GM19328 (cell line): ENCODE measurements around the gene PCDHB11.
"Not testable (repeated sequence)": the region's sequence is repeated elsewhere in the genome, so short reads cannot be mapped to it uniquely, and the experiment has no call there.

Experiments
- ATAC-seq: cut with Tn5 transposase; IDR thresholded peaks from one replicate; pipeline ENCODE4 v1.9.1; 2021; ENCODE audit warnings: mild to moderate bottlenecking, moderate library complexity; ENCODE audit not compliant: unreplicated experiment

PCDHB11 gene

GRCh38 chr5:141236516-141237313 lies 37.3 kb downstream of the PCDHB11 start:
- ATAC-seq = no peak

GRCh38 chr5:141241496-141241895 lies 42.1 kb downstream of the PCDHB11 start:
- ATAC-seq = no peak

- ATAC-seq = no peak
These were observed 45.9 kb downstream of the PCDHB11 start, which contains the start of gene PCDHB15 for GRCh38 chr5:141245250-141245717. TSS of gene PCDHB15 (plus strand) at chr5:141245395. CDS start at chr5:141245579, 184 bp downstream.

GRCh38 chr5:141246971-141247370 lies 47.5 kb downstream of the PCDHB11 start:
- ATAC-seq = not testable (repeated sequence)

GRCh38 chr5:141247434-141247833 lies 48.0 kb downstream of the PCDHB11 start:
- not testable (repeated sequence) for ATAC-seq

- no peak for ATAC-seq
These were observed 51.1 kb downstream of the PCDHB11 start for GRCh38 chr5:141250576-141250975.
